Suprapubic skin (tissue), 4 donors: ENCODE results near the gene SP7. TPM values are rescaled to one million over a fixed set of nuclear protein-coding genes. Genes with fewer than 3 reads are reported as not detected.
"Not testable (repeated sequence)": the region's sequence is repeated elsewhere in the genome, so short reads cannot be mapped to it uniquely, and the experiment has no call there.

Source experiments
- DNase-seq, 2 donors: peaks; one replicate each; pipeline ENCODE4 v3.0.0-alpha.2; 2019; ENCODE audit warnings: low spot score in 2 of 2
- H3K27ac ChIP-seq: fragments of 200-600 bp; sonication (generic); one replicate; pipeline ENCODE4 v1.5.1; 2019
- H3K27me3 ChIP-seq: fragments of 200-600 bp; sonication (generic); one replicate; pipeline ENCODE4 v1.5.1; 2019
- H3K36me3 ChIP-seq: fragments of 200-600 bp; sonication (generic); one replicate; pipeline ENCODE4 v1.5.1; 2019
- H3K4me1 ChIP-seq: fragments of 200-600 bp; sonication (generic); one replicate; pipeline ENCODE4 v1.5.1; 2019
- H3K4me3 ChIP-seq: fragments of 200-600 bp; sonication (generic); one replicate; pipeline ENCODE4 v1.5.1; 2019; ENCODE audit warnings: mild to moderate bottlenecking
- H3K9me3 ChIP-seq: fragments of 200-600 bp; sonication (generic); one replicate; pipeline ENCODE4 v1.5.1; 2019
- CTCF ChIP-seq, 2 donors: fragments of 200-600 bp in 1 of 2; fragments of 450-650 bp in 1 of 2; sonication (generic) in 1 of 2; IDR thresholded peaks; one replicate each; pipeline ENCODE4 v1.5.1; 2016 to 2019; ENCODE audit warnings: antibody characterized with exemption in 2 of 2, mild to moderate bottlenecking in 1 of 2, moderate library complexity in 1 of 2
- EP300 ChIP-seq: sonication (generic); formaldehyde crosslinking; IDR thresholded peaks from one replicate; pipeline ENCODE4 v1.6.1; 2017; ENCODE audit warnings: antibody characterized with exemption
- POLR2A ChIP-seq, 2 donors: fragments of 450-650 bp; IDR thresholded peaks; one replicate each; pipeline ENCODE4 v1.6.1; 2017; ENCODE audit warnings: antibody characterized with exemption in 2 of 2, mild to moderate bottlenecking in 2 of 2, moderate library complexity in 2 of 2
- POLR2AphosphoS5 ChIP-seq, 3 donors: sonication (generic); formaldehyde crosslinking; IDR thresholded peaks; one replicate each; pipeline ENCODE4 v1.6.1; 2017; ENCODE audit warnings: antibody characterized with exemption in 3 of 3
- WGBS: methylation state at CpG from one replicate; pipeline ENCODE4 v1.1.5; 2018; 5-methylcytosine and 5-hydroxymethylcytosine counted together
- total RNA-seq, 4 donors: library from RNA; depleted of rRNA; stranded (reverse); fragments of >200 nt; gene quantifications; one replicate each; pipeline ENCODE4 v1.1.0, GENCODE V29; 2016

The SP7 gene
- total RNA-seq, 4 donors from 2014 or later = not detected

DNA sequence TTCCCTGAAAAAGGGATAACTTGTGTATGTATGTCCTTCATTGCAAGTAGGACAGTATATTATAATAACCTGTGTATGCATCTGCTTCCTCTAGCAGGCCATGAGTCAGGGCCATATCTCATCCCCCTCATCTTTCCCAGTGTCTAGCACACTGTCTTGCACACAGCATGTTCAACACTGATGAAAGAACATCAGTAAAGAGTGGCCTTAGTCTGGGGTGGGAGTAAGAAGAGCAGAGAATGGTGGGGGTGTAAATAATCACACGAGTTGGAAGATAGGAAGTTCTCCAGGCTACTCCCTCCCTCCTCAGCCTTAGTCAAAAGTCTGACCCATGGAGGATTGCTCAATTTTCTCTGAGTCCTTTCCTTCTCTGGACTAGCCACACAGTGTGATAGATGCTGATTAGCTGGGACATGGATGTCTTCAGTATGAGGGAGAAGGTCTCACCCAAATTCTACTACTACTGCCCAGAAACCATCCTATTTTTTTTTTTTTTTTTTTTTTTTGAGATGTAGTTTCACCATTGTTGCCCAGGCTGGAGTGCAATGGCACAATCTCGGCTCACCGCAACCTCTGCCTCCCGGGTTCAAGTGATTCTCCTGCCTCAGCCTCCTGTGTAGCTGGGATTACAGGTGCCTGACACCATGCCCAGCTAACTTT lies 29.2 kb upstream of the SP7 start:
- TF ChIP-seq CTCF (IDR thresholded peaks at IDR 0.05) = no peak
- TF ChIP-seq EP300 = no peak
- TF ChIP-seq POLR2AphosphoS5 (IDR thresholded peaks at IDR 0.05) = no peak
- TF ChIP-seq POLR2A (IDR thresholded peaks at IDR 0.05) = no peak
- no peaks in the 10 kb centered on the region for H3K36me3 ChIP-seq
- 80% methylated on average over 4 of the region's 4 CpGs for WGBS

GRCh38 chr12:53361638-53362037 lies 25.5 kb upstream of the SP7 start:
- H3K27me3 ChIP-seq, H3K9me3 ChIP-seq, H3K36me3 ChIP-seq, H3K4me1 ChIP-seq, DNase-seq, H3K4me3 ChIP-seq, H3K27ac ChIP-seq: not testable (repeated sequence)
- WGBS = 91% methylated on average over 10 of the region's 10 CpGs

More for the DNA sequence above, 29.2 kb upstream of the SP7 start:
- H3K4me3 ChIP-seq = no peak overlapping the region
- no peak for DNase-seq
- H3K27ac ChIP-seq = peak overlapping the region; percentile 1
- peaks cover 18% of the 10 kb centered on the region for H3K4me1 ChIP-seq
- H3K9me3 ChIP-seq = no peaks in the 10 kb centered on the region
- no peaks in the 10 kb centered on the region for H3K27me3 ChIP-seq

- TF ChIP-seq POLR2AphosphoS5 (IDR thresholded peaks at IDR 0.05) (no peak), CTCF (IDR thresholded peaks at IDR 0.05) (no peak), POLR2A (IDR thresholded peaks at IDR 0.05) (no peak), EP300 (no peak)
- no peaks in the 10 kb centered on the region for H3K36me3 ChIP-seq
- H3K9me3 ChIP-seq = no peaks in the 10 kb centered on the region
- no peak for DNase-seq
- WGBS = 81% methylated on average over 5 of the region's 5 CpGs
- H3K4me1 ChIP-seq = no peaks in the 10 kb centered on the region
- H3K27ac ChIP-seq = no peak overlapping the region
- H3K27me3 ChIP-seq = no peaks in the 10 kb centered on the region
- H3K4me3 ChIP-seq = no peak overlapping the region
These were observed 22.8 kb upstream of the SP7 start for GRCh38 chr12:53358836-53359419.

- no peaks in the 10 kb centered on the region for H3K36me3 ChIP-seq
- TF ChIP-seq POLR2A (IDR thresholded peaks at IDR 0.05) = no peak
- no peak for TF ChIP-seq POLR2AphosphoS5 (IDR thresholded peaks at IDR 0.05)
- TF ChIP-seq EP300 = no peak
- TF ChIP-seq CTCF (IDR thresholded peaks at IDR 0.05) = no peak
- DNase-seq = no peak
- no peak overlapping the region for H3K27ac ChIP-seq
- no peaks in the 10 kb centered on the region for H3K9me3 ChIP-seq
- no peaks in the 10 kb centered on the region for H3K27me3 ChIP-seq
- WGBS = 69% methylated on average over 3 of the region's 3 CpGs
- peaks cover 11% of the 10 kb centered on the region for H3K4me1 ChIP-seq
- H3K4me3 ChIP-seq = no peak overlapping the region
These were observed 19.0 kb upstream of the SP7 start for GRCh38 chr12:53355121-53355520.

GRCh38 chr12:53353257-53353655 lies 17.1 kb upstream of the SP7 start:
- no peaks in the 10 kb centered on the region for H3K27me3 ChIP-seq
- H3K27ac ChIP-seq = no peak overlapping the region
- peaks cover 11% of the 10 kb centered on the region for H3K4me1 ChIP-seq
- H3K4me3 ChIP-seq = no peak overlapping the region
- TF ChIP-seq POLR2A (IDR thresholded peaks at IDR 0.05) = no peak
- H3K36me3 ChIP-seq = no peaks in the 10 kb centered on the region
- DNase-seq = no peak
- no peaks in the 10 kb centered on the region for H3K9me3 ChIP-seq
- 88% methylated on average over 5 of the region's 5 CpGs for WGBS

DNA sequence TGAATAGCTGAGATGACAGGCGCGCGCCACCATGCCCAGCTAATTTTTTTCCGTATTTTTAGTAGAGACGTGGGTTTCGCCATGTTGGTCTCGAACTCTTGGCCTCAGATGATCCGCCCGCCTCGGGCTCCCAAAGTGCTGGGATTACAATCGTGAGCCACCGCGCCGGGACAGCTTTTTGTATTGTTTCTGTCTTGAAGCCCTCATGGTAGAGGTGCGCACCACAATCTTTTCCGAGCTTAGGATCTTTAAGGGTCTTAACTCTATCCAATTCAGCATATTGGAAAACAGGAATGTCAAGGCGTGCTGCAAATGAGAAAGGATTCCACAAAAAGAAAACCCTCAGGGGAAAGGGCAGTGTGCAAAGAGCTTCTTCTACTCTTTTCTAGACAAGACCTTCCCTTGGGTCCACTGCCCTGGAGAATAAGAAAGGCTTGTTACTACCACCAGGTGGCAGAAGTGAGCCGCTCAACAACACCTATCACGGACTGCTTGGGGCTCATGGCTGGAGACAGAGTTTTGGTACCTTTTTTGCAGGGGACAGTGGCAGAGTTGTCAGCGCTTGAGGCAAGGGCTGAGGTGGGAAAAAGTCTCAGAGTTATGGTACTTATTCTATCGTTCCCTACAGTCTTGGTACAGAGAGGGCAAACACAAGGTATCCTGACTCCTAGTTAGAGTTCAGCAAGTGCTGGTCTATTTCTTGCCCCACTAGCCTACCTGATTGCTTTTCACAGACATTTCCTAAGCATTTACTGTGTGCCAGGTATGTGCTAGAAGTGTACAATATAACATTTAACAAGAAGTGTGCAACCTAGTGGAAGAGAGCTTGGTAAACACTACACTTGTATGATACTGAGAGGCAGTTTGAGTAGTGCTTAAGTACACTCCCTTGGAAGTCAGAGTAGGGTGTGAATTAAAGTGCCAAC lies 16.4 kb upstream of the SP7 start:
- no peak overlapping the region for H3K27ac ChIP-seq
- no peaks in the 10 kb centered on the region for H3K27me3 ChIP-seq
- 58% methylated on average over 21 of the region's 21 CpGs for WGBS
- TF ChIP-seq CTCF (IDR thresholded peaks at IDR 0.05) (peak; percentile 82), POLR2AphosphoS5 (IDR thresholded peaks at IDR 0.05) (no peak)
- H3K9me3 ChIP-seq = no peaks in the 10 kb centered on the region
- no peak overlapping the region for H3K4me3 ChIP-seq
- peaks cover 11% of the 10 kb centered on the region for H3K4me1 ChIP-seq
- DNase-seq = peak; percentile 90 to 92
- H3K36me3 ChIP-seq = no peaks in the 10 kb centered on the region
